Activated CD4-positive, alpha-beta T cell treated with anti-CD3 and anti-CD28 coated beads, Interleukin-2, Interleukin-4, amounts not matched to agents 100 ng/mL and 50 ng/mL, durations not matched to agents 16 hours and 8 hours (primary cell): ENCODE data around the gene PRKG2.

Source experiments
- DNase-seq: peaks from one replicate; pipeline ENCODE4 v3.0.0-alpha.2; 2020; ENCODE audit warnings: low spot score

Gene PRKG2

DNA sequence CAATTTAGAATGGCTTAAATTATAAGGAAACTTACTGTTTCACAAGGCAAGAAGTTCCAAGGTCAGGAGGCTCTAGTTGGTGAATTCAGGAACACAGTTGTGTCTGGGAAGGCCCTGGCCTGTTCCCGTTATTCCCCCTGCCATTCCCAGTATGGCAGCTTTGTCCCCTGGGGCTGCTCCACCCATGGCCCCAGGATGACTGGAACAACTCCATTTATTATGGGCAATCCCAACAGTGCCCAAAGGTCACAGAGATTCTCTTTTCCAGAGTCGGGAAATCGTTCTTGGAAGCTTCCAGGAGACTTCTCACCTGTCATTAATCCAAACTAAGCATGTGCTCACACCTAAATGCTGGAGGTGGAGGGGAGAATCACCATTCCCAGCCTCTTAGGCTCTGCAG lies 2.8 kb upstream of the PRKG2 start:
- no peak for DNase-seq

DNA sequence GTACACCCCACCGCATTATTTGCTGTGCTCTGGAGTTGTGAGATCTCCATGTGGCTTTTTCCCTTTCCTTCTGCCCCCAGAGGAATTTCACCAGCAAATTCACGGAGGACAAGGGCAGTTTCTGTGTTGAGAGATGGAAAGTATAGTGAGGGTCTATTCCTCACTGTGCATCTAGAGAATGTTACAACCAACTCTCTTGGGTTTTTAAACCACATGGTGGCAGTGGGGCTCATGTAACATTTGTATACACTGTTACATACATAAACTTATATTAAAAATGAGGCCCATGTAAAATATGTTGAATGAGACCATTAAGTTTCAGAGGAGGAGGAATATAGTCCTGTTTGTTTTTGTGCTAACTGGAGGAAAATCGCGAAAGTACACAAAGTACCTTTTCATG lies 909 bp upstream of the PRKG2 start:
- DNase-seq = no peak

DNA sequence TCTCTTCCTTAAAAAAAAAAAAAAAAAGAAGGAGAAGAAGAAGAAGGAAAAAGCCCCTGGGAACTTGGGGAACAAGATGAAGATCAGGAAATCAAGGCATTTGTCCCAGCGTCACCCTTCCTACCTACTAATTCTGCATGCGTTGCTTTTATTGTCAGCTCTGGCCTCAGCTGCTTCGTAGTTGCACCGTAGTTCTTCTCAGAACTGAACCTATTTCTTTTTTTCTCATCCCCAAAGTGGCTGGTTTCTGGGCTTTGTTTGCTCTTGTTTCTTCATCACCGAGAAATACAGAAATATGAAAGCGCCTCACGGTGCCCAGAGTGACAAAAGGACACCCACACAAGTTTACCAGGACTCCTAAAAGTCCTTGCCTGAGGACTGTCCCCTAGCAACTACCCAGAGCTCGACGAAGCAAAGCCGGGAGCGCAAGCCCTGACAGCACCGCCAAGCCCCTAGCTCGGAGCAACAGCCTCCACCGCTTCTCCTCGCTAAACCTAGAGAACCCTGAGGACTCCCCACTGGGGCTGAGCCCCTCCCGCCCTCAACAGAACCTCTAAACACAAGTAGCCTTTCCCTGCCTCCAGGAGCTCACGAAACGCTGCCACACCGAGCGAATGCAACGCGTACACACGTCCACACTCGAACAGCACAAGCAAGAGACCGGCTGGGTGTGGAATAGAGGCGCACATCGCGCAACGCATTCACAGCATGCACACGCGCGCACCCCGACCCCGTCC lies 710 bp downstream of the PRKG2 start:
- DNase-seq = peak; percentile 8

DNA sequence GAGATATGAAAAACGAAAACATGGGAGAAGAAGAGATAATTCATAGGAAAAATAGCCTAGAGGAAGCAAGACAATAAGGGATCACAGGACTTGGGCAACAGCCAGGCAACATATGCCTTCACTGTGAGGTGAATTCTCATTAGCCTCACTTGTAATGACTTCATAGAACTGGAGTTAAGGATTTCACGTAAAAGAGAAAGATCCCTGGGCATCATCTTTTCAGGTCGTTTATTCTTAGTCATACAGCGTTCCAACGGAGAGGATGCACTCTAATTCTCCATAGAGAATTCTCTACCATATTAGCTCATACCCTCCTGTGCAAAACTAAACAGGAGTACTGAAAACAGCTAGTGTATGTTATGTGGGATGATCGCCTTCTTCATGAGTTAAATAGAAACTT lies 1.4 kb downstream of the PRKG2 start:
- DNase-seq = no peak

DNA sequence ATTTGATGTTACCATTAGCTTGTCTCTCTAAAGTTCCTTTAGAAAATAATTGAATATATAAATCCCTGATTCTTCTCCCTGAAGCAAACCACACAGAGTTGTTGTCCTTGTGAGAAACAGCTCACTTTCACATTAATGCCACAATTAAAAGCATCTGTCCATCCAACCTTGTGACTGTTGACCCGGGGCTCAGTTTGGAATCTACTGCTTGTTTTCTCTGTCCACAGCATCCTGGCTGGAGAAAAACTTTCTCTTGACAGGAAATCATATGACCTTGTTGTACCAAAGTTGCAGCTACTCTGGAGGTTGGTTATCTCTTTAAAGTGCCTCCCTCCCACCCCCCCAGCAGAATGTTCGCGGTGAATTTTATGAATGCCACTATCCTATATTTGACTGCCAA lies 3.1 kb downstream of the PRKG2 start:
- DNase-seq = no peak

DNA sequence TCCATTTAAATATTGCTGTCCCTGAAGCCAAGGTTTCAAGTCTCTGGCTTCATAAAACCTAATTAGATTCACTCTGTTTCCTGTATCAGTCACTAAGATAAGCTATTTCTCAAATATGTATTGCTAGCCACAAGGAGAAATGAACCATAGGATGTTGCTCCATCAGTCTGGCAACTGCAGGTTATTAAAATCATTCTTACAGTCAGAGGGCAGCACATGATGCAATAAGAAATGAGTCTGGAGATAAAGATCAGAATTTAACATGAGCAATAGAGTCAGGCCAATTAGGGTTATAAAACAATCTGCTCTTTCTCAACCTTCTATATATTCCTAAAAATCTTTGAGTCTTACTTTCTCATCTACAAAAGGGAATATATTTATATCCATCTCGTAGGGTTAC lies 7.2 kb downstream of the PRKG2 start:
- no peak for DNase-seq

DNA sequence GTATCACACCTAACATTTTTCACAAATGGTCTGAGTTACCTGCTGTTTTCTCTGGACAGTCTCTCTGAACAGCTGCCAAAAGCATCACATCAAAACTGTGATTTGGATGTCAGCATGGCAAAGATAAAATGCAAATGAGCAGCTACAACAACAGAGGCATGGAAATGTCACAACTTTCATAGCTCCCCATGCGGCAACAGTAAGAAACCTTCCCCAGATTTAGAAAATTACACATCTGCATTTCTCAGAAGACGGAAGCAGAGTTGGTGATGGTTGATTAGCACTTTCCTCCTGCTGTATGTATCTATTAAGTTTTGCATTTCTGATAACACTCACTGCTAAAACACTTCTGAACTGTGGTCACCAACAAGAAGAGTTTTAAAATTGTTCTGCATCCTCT lies 9.7 kb downstream of the PRKG2 start:
- DNase-seq = no peak

DNA sequence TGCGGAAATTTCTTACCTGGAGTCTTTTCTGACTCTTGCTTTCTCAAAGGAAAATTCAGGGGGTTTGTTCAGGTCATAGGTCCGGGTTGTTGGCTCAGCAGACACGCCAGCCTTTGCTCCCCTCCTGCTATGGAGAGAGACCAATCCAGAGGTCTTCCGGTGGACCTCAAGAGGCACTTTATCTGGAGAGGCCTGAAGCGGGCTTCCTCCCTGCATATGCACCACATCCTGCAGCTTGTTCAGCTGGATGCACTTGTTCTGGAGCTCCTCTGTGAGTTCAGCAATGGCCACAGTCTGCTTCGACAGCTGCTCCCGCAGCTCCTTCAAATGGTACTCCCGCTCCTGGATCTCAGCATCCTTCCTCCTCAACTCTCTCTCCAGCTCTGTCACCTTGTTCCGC lies 10.5 kb downstream of the PRKG2 start:
- no peak for DNase-seq

DNA sequence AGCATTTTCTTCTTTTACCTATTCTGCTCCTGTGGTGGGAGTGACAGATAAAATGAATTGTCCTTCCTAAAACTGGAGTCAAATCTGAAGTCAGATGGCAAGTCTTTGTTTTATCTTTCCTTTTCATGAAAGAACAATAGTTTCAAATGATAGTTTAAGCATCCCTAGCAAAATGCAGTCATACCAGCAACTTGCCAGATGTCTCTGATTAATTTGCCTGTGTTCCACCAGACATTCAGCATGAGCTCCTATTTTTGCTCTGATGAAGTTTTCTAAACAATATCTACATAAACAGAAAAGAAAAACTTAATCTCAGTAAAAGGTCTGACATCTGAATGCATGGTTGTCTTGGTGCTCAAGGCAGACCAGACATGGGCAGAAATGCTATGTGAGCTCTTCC lies 15.2 kb downstream of the PRKG2 start:
- no peak for DNase-seq

DNA sequence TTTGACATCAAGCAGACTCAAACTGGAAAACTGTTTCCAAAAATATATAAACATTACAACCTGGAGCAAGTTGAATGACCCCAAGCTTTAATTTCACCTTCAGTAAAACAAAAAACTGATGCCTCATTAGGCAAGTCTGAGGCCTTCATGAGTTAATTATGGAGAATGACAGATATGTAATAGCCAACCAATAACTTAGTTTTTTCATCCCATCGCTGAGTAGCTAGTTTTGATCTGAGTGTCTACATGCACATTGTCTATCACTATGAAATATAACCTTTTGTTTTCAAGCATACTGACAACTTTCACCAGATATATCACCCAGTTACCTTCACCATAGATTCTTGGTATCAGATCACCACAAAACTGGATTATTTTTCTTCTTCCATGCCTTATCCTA lies 16.4 kb downstream of the PRKG2 start:
- DNase-seq = peak; percentile 9

DNA sequence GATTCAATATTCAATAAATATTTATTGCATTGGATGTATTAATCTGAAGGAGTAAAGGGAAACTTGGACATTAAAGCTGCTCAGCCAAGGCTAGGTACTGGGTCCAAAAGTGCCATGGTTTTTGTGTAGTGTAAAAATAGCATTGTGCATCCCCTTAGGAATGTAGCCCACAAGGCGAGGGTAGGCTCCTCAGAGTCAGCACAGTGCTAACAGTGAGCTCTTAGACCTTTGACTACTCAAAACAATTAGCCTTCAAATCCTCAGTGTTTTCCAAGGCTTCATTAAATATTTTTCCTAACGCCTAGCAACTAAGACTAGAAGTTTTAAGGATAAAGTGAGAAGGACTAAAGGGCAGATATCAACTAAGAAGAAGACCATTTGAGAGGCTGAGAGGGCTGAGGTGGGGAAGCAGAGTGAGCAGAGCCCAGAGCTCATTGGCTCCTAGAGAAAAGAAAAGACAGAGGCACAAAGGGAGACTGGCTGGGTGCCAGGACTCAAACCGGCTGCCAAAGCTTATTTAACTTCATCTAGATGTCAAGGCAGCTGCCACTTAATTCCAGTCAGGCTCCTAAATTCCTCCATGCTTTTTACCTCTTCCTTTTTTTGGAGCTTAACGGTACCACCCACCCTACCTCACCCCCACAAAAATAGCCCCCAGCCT lies 17.0 kb downstream of the PRKG2 start:
- DNase-seq = no peak

DNA sequence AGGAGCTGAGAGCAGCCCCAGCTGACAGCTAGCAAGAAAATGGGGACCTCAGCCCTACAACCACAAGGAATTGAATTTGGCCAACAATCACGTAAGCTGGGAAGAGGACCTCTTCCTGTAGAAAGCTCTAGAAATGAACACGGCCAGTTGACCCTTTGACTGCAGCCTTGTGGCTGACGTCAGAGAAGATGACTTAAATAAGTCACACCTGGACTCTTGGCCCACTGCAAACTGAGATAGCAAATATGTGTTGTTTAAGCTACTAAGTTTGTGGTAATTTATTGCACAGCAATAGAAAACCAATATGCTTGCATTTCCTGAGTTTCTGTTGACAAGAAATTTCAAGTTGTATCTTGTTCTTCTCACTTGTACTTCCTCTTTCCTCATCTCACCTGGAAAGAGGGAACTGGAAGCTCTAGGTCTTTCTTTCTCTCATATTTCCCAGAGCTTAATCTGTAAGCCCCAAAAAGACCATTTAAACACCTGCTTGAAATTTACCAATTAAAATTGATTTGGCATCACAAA lies 18.8 kb downstream of the PRKG2 start:
- no peak for DNase-seq

DNA sequence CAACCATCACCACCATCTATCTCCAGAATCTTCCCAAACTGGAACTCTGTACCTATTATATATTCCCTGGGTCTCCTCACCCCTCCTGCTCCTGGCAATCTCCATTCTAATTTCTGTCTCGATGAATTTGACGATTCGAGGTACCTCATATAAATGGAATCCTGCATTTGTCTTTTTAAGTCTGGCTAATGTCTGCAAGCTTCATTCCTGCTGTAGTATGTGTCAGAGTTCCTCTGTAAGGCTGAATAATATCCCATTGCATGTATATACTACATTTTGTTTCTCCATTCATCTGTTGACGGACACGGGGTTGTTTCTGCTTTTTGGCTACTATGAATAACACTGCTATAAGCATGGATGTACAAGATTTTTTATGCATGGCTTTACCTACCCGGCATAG lies 19.5 kb downstream of the PRKG2 start:
- DNase-seq = no peak

DNA sequence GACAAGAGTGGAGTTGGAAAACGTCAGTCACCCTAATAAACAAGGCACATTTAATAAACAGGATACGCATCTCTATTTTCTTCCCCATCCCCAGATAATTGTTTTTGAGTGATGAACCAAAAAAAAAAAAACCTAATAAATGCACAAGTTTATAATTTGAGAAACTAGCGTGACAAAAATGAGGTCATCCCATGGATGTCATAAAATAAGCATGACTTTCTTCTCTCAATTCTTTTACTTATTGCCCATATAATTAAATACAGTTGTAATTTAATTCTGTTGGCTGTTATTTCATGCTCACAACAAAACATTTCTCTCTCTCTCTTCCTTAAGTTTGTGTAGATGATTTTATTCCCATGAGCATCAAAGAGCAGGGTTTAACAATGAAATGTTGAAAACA lies 20.7 kb downstream of the PRKG2 start:
- DNase-seq = no peak

DNA sequence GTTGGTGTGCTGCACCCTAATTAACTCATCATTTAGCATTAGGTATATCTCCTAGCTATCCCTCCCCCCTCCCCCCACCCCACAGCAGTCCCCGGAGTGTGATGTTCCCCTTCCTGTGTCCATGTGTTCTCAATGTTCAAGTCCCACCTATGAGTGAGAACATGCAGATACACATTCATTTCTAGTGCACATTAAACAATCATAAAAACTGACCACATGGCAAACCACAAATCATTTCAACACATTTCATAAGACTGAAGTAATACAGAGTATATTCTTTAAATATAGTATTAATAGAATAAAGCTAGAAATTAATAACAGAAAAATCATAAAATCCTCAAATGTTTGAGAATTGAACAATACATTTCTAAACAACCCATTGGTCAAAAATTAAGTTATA lies 34.1 kb downstream of the PRKG2 start:
- no peak for DNase-seq

DNA sequence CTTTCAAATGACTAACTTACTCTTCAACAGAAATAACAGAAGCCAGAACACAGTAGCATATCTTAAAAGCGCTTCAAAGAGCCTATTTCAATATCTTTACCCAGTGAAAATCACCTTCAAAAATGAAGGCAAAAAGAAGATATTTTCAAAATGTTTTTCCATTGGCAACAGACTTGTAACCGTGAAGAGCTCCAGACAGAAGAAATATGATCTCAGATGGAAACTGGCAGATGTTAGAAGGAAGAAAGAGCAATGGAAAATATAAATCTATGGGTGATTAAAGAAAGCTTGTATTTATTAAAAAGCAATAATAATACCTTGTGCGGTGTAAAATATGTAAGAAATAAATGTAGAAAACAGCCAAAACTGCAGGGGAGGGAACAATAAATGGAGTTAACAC lies 35.7 kb downstream of the PRKG2 start:
- no peak for DNase-seq

DNA sequence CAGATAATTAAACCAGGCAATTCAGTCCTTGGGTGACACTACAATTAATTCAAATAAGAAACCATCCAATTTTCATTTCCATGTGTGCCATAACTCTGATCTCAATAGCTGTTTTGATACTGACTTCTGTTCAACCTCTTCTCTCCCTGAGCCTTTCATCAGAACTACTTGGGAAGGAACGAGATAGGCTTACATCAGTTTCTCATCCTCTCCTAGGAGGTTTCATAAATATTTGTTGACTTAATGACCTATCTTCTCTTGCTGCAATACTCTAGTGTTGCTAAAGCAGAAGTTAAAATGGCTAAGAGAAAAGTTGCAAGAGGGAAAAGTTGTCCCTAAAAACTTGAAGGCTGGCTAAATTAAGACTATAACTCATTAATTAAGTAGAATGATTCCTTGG lies 41.8 kb downstream of the PRKG2 start:
- DNase-seq = no peak

DNA sequence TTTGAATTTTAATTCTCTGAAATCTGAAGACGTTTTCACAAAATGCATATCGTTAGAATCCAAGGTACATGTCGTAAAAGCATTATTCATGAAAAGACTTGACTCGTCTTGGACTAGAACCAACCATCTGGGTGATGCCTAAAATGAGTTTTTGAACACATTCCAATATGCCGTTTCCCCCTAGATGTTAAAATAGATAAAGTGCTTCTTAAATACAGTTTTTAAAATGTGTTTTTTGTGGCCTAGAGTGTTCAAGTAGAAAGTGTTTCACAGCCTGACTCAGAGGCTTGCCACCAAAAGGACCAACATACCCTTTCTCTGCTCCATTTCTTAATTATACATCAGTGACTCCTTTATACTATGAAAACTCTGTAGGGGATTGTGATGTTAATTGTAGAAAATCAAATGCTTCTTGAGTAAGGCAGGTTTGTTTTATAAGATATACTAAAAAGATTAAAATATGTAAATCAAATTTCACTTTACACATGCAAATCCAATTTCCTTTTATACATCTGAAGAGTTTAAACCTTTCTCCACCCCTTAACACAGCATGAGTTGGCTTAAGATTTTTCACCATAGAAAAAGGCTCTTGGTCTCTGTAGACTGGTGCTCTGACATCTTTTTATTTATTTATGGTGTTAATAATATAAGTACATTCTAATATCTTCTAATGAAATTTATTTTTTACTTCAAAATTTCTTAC lies 48.4 kb downstream of the PRKG2 start:
- DNase-seq = no peak

DNA sequence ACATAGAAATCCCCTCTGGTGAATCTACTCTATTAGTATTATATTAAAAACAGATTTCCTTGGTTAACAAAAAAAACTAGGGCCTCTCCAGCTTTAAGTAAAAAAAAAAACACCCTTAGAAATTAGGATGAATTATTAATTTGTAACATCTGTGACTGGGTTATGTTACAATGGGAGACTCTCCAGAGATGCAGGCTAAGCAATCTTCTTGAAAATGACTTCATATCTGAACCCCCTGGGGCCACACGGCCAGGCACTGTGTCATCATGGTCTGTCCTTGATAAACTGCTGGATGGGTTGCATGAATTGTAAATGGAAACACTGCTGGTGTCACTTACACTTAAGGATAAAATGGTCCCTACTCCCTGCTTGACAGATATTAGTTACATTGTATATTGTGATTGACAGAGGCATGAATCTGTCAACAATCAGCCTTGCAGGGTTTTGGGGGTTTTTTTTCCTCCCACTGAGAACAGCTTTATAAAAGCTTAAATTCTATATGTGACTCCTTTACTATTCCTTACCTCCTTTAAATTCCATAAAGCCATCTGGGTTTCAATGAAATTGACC lies 49.1 kb downstream of the PRKG2 start:
- no peak for DNase-seq

DNA sequence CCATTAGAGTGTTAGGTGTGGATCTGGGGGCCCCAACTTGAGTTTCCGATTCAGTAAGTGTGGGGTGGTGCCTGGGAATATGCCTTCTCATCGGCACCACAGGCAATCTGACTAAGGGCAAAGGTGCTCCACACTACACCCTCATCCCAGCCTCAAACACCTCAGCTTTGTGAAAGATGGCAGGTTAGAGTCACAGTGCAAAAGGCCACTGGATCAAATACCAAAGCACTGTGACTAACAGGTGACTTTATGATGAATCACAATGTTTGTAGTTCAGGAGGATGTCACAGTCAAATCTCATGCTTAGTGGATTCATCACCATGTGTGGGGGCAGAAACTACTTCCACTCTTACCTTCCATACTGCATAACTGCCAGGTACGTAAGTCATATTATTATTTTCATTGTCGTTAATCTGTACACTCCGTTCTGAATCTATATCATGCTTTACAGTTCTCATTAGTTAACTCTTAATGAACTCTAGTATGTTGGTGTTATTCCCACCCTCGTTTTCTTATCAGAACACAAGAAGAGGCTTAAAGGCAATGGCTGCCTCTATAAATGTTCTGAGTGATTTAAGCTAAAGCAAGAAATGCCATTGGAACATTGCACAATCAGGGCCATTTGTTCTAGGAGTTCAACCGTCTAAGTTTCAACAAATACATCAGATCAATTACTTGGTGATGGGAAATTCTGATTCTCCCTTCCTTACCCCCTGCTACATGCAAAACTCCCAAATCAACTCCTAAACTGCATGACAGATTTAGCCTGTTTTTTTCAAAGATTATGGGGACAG lies 50.2 kb downstream of the PRKG2 start:
- DNase-seq = no peak

DNA sequence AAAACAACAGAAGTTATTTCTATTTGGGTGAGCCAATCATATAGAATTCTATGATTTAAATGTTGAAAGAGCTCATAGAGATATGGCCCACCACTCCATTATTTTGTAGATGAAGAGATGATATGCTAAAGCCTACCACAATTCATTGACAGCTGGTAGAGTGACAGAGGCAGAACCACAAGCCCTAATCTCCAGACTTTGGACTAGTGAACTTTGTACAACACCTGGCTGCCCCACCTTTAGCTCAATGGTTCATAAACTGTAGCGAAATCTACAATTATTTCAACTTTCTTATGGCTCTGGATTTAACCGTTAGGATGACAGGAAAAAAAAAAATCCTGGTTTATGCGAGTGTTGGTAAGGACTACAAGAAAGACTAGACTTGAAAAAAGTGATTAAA lies 50.9 kb downstream of the PRKG2 start:
- DNase-seq = no peak
